GM12865 (cell line): ENCODE data around the gene ORM2.

Source experiments
- DNase-seq: peaks from one replicate; pipeline ENCODE4 v3.0.0; 2010; ENCODE audit warnings: low read depth
- H3K4me3 ChIP-seq: 2 replicates; pipeline ENCODE4 v1.5.1; 2011; ENCODE audit warnings: mild to moderate bottlenecking, low read depth, low read length, control low read depth
- CTCF ChIP-seq: IDR thresholded peaks from 2 replicates; pipeline ENCODE4 v1.5.1; 2011; ENCODE audit warnings: low read length, control low read depth, low read depth, inconsistent platforms; ENCODE audit not compliant: insufficient read depth; ENCODE audit errors: missing control alignments

ORM2 gene

GRCh38 chr9:114341152-114341830 is 11.6 kb downstream of the ORM2 start:
- no peak for TF ChIP-seq CTCF
- H3K4me3 ChIP-seq = no peak overlapping the region
- DNase-seq = no peak

DNA sequence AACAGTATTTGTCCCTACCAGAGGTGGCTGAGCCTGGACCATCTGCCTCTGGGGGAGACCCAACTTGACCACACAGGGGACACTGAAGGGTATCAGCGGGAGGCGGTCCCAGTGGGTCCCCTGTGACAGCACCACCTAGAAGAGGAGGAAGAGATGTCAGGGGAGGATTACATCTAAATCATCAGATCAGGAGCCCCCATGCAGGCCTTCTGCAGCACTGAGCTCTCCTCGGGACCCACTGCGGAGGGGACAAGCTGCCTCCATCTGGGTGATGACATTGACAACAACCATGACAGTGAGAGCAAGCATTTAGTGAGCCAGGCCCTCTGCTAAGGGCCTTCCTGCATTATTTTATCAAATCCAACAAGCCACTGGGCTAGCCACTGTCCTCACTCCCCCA is 12.3 kb downstream of the ORM2 start:
- no peak overlapping the region for H3K4me3 ChIP-seq
- TF ChIP-seq CTCF = no peak
- DNase-seq = no peak

DNA sequence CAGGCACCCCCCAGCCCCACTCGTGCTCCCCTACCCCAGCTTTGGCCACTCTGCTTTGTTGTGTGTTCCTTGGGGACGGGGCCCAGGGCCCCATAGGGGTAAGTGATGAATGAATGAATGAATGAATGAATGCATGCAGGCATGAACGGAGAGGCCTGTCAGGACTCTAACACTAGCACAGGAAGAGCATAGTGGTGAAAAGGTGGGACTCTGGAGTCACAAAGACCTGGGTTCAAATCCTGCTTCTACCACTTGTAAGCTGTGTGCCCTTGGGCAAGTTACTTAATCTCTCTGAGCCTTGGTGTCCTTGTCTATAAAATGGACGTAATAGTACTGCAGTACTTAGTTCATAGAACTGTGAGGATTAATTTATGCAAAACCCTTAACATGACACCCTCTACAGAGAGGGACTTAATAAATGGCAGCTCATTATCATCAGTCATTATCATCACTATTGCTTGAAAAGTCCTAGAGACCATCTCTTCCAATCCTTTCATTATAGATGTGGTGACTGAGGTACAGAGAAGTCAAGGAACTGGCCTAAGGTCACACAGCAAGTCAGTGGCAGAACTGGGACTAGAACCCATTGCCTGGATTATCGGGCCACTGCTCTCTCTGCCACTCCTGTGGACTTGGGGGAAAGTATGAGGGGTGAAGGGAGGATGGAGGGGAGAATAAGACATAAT is 13.2 kb downstream of the ORM2 start:
- TF ChIP-seq CTCF = no peak
- DNase-seq = no peak
- H3K4me3 ChIP-seq = no peak overlapping the region

GRCh38 chr9:114343471-114344187 is 14.0 kb downstream of the ORM2 start:
- DNase-seq = no peak
- no peak for TF ChIP-seq CTCF
- no peak overlapping the region for H3K4me3 ChIP-seq

GRCh38 chr9:114344188-114344566 is 14.5 kb downstream of the ORM2 start:
- H3K4me3 ChIP-seq = no peak overlapping the region
- no peak for DNase-seq
- no peak for TF ChIP-seq CTCF

DNA sequence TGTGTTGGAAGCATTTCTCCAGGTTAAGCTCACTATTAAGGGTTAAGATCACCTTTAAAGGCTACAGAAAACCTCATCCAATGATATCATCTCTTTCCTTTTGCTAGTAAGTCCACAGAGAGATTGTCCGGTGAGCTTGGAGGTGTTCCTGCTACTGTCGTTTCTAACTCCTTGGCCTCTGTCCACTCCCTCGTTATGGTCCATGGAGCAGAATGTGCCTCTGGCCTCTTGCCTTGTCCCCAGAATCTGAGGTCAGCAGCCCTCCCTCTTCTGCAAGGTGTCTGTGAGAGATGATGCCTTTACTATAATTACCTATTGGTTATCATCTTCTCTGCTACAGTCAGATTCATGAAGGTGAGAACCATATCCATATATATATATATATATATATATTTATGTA is 15.0 kb downstream of the ORM2 start:
- DNase-seq = no peak
- H3K4me3 ChIP-seq = no peak overlapping the region
- no peak for TF ChIP-seq CTCF
